HCT116 (cell line): ENCODE results near the gene MGA.

Source experiments
- CBX3 ChIP-seq: IDR thresholded peaks from 2 replicates; pipeline ENCODE4 v1.6.1; 2012; ENCODE audit warnings: low read depth
- CTCF ChIP-seq, 3 experiments: fragments of 200-600 bp in 1 of 3; sonication (generic) in 1 of 3; IDR thresholded peaks in 2 of 3; conservative IDR thresholded peaks in 1 of 3; 2 replicates each; pipeline ENCODE4 v1.5.1; 2012 to 2017; ENCODE audit warnings: low read depth in 2 of 3, low read length in 2 of 3, antibody characterized with exemption in 1 of 3, borderline replicate concordance in 1 of 3, control low read depth in 1 of 3, mild to moderate bottlenecking in 1 of 3, mixed read lengths in 1 of 3, mixed run types in 1 of 3, moderate library complexity in 1 of 3; ENCODE audit not compliant: insufficient read depth in 1 of 3
- ELF1 ChIP-seq: IDR thresholded peaks from 2 replicates; pipeline ENCODE4 v1.6.1; 2012; ENCODE audit warnings: low read depth, borderline replicate concordance
- EZH2 ChIP-seq: fragments of 200-600 bp; sonication (generic); IDR thresholded peaks from 2 replicates; pipeline ENCODE4 v1.6.1; 2017; ENCODE audit warnings: antibody characterized with exemption, mixed run types
- EZH2phosphoT487 ChIP-seq: fragments of 200-600 bp; IDR thresholded peaks from 2 replicates; pipeline ENCODE4 v1.6.1; 2018; ENCODE audit warnings: antibody characterized with exemption, borderline replicate concordance
- POLR2A ChIP-seq: IDR thresholded peaks from 2 replicates; pipeline ENCODE4 v1.7.0; 2011; ENCODE audit warnings: borderline replicate concordance; ENCODE audit not compliant: insufficient read depth, insufficient read length; ENCODE audit errors: extremely low read depth
- POLR2AphosphoS5 ChIP-seq: IDR thresholded peaks from 2 replicates; pipeline ENCODE4 v1.6.1; 2011; ENCODE audit warnings: mild to moderate bottlenecking, low read depth, low read length, moderate library complexity
- RAD21 ChIP-seq: IDR thresholded peaks from 2 replicates; pipeline ENCODE4 v1.6.1; 2012; ENCODE audit warnings: low read depth, mild to moderate bottlenecking
- SIN3A ChIP-seq: IDR thresholded peaks from 2 replicates; pipeline ENCODE4 v1.6.1; 2012; ENCODE audit warnings: low read depth
- SP1 ChIP-seq: IDR thresholded peaks from 2 replicates; pipeline ENCODE4 v1.6.1; 2012; ENCODE audit warnings: low read depth
- ZFX ChIP-seq: fragments of 450-650 bp; IDR thresholded peaks from 2 replicates; pipeline ENCODE4 v1.6.1; 2017
- ZNF274 ChIP-seq: fragments of 200-500 bp; sonication (Bioruptor generic); IDR thresholded peaks from 2 replicates; pipeline ENCODE4 v1.6.1; 2014; ENCODE audit warnings: mild to moderate bottlenecking, low read depth, low read length, inconsistent platforms
- TF ChIP-seq, protein P1 (sequence below): IDR thresholded peaks from 2 replicates; pipeline ENCODE4 v1.6.1; 2012; ENCODE audit warnings: low read depth
- TF ChIP-seq, protein P2 (sequence below): IDR thresholded peaks from 2 replicates; pipeline ENCODE4 v1.6.1; 2012

- TF ChIP-seq CTCF (IDR thresholded peaks at IDR 0.05 in 2 of 3, conservative IDR thresholded peaks at IDR 0.05 in 1 of 3; ENCODE audit: borderline replicate concordance in 1 of 3, insufficient read depth in 1 of 3, low read depth in 2 of 3, low read length in 2 of 3): no peak
- TF ChIP-seq, protein P1, sequence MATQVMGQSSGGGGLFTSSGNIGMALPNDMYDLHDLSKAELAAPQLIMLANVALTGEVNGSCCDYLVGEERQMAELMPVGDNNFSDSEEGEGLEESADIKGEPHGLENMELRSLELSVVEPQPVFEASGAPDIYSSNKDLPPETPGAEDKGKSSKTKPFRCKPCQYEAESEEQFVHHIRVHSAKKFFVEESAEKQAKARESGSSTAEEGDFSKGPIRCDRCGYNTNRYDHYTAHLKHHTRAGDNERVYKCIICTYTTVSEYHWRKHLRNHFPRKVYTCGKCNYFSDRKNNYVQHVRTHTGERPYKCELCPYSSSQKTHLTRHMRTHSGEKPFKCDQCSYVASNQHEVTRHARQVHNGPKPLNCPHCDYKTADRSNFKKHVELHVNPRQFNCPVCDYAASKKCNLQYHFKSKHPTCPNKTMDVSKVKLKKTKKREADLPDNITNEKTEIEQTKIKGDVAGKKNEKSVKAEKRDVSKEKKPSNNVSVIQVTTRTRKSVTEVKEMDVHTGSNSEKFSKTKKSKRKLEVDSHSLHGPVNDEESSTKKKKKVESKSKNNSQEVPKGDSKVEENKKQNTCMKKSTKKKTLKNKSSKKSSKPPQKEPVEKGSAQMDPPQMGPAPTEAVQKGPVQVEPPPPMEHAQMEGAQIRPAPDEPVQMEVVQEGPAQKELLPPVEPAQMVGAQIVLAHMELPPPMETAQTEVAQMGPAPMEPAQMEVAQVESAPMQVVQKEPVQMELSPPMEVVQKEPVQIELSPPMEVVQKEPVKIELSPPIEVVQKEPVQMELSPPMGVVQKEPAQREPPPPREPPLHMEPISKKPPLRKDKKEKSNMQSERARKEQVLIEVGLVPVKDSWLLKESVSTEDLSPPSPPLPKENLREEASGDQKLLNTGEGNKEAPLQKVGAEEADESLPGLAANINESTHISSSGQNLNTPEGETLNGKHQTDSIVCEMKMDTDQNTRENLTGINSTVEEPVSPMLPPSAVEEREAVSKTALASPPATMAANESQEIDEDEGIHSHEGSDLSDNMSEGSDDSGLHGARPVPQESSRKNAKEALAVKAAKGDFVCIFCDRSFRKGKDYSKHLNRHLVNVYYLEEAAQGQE: no peak
- no peak for TF ChIP-seq POLR2AphosphoS5
- TF ChIP-seq EZH2: no peak
- TF ChIP-seq RAD21: no peak
- no peak for TF ChIP-seq CBX3
- TF ChIP-seq SP1: no peak
- TF ChIP-seq ZNF274: no peak
- no peak for TF ChIP-seq SIN3A
- no peak for TF ChIP-seq POLR2A
- TF ChIP-seq, protein P2, sequence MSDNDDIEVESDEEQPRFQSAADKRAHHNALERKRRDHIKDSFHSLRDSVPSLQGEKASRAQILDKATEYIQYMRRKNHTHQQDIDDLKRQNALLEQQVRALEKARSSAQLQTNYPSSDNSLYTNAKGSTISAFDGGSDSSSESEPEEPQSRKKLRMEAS: no peak
- no peak for TF ChIP-seq ELF1
- no peak for TF ChIP-seq ZFX
- no peak for TF ChIP-seq EZH2phosphoT487
Observed at GRCh38 chr15:41703120-41703519, 42.9 kb downstream of the MGA start.
